Stimulated activated CD4-positive, alpha-beta T cell treated with anti-CD3 and anti-CD28 coated beads, Interleukin-1b, Interleukin-23, amount 100 ng/mL, for 24 hours (primary cell): ENCODE results near the gene PCDHA4.
"Not testable (repeated sequence)": the region's sequence is repeated elsewhere in the genome, so short reads cannot be mapped to it uniquely, and the experiment has no call there.

ENCODE experiments used
- DNase-seq, 4 experiments: peaks; one replicate each; pipeline ENCODE4 v3.0.0-alpha.2; 2020; ENCODE audit warnings: low read depth in 4 of 4, low spot score in 1 of 4

The PCDHA4 gene

DNA sequence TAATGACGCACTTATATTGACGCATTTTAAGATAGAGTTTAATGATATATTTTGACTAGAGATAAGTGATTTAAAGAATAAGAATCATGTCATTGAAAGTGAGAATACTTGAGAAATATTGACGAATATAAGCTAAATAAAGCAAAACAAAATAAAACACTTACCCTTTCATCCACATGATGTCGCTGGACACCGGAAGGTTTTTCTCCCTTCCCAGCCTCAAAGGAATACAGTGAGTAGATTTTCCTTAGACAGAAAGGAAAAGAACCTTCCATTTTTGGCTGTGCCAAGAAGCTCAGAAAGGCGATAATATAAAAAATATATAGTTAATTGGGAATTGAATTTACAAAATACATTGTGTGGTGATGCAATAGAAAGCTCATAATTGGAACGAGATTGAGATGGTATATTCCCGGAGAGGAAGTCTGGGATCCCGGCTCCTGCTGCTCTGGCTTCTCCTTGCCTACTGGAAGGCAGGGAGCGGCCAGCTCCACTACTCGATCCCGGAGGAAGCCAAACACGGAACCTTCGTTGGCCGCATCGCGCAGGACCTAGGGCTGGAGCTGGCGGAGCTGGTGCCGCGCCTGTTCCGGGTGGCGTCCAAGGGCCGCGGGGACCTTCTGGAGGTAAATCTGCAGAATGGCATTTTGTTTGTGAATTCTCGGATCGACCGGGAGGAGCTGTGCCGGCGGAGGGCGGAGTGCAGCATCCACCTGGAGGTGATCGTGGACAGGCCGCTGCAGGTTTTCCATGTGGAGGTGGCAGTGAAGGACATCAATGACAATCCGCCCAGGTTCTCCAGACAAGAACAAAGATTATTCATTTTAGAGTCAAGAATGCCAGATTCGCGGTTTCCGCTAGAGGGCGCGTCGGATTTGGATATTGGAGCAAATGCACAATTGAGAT, 14.8 kb downstream of the PCDHA4 start, which contains the start of gene PCDHA5:
Gene PCDHA5 (plus strand): TSS at position 239 of the 906 bp plus-strand sequence.
- DNase-seq: no peak

DNA sequence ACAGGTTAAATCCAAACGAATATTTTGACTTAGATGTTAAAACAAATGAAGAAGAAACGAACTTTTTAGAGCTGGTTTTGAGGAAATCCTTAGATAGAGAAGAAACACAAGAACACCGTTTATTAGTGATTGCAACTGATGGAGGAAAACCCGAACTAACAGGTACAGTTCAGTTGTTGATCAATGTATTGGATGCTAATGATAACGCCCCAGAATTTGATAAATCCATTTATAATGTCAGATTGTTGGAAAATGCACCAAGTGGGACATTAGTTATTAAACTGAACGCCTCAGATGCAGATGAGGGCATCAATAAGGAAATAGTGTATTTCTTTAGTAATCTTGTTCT, 15.4 kb downstream of the PCDHA4 start:
- no peak for DNase-seq

DNA sequence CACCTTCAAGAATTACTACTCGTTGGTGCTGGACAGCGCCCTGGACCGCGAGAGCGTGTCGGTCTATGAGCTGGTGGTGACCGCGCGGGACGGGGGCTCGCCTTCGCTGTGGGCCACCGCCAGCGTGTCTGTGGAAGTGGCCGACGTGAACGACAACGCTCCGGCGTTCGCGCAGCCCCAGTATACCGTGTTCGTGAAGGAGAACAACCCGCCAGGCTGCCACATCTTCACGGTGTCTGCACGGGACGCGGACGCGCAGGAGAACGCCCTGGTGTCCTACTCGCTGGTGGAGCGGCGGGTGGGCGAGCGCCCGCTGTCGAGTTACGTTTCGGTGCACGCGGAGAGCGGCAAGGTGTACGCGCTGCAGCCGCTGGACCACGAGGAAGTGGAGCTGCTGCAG, 16.1 kb downstream of the PCDHA4 start:
- not testable (repeated sequence) for DNase-seq

DNA sequence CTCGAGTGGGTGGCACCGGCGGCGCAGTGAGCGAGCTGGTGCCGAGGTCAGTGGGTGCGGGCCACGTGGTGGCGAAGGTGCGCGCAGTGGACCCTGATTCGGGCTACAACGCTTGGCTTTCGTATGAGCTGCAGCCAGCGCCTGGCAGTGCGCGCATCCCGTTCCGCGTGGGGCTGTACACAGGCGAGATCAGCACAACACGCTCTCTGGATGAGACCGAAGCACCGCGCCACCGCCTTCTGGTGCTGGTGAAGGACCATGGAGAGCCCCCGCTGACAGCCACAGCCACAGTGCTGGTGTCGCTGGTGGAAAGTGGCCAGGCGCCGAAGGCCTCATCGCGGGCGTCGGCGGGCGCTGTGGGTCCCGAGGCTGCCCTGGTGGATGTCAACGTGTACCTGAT, 16.6 kb downstream of the PCDHA4 start:
- DNase-seq: no peak

DNA sequence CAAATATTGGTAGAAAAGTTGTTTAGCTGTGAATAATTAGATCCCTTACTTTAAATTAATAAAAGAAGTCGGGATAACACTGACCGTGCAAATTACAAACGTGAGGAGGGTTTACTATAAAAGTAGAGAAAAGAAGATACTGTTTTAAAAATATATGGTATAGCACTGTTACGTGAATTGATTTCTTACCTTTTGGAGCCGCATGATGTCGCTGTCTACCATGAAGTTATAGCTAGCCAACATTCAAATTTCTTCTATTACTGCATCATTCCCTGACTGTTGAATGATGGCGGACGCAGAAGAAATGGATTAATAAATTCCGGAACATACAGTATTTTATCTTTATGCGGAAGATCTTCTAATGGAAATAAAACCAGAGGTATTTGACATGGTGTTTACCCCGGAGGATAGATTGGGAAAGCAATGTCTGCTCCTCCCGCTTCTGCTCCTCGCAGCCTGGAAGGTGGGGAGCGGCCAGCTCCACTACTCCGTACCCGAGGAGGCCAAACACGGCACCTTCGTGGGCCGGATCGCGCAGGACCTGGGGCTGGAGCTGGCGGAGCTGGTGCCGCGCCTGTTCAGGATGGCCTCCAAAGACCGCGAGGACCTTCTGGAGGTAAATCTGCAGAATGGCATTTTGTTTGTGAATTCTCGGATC, 21.0 kb downstream of the PCDHA4 start, which contains the start of gene PCDHA6:
Gene PCDHA6 (plus strand): TSS at position 257 of the 658 bp plus-strand sequence. CDS start 132 bp downstream, at position 389.
- DNase-seq: no peak

DNA sequence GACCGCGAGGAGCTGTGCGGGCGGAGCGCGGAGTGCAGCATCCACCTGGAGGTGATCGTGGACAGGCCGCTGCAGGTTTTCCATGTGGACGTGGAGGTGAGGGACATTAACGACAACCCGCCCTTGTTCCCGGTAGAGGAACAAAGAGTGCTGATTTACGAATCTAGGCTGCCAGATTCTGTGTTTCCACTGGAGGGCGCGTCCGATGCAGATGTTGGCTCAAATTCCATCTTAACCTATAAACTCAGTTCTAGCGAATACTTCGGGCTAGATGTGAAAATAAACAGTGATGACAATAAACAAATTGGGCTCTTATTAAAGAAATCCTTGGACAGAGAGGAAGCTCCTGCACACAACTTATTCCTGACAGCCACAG, 21.5 kb downstream of the PCDHA4 start:
- DNase-seq: no peak

DNA sequence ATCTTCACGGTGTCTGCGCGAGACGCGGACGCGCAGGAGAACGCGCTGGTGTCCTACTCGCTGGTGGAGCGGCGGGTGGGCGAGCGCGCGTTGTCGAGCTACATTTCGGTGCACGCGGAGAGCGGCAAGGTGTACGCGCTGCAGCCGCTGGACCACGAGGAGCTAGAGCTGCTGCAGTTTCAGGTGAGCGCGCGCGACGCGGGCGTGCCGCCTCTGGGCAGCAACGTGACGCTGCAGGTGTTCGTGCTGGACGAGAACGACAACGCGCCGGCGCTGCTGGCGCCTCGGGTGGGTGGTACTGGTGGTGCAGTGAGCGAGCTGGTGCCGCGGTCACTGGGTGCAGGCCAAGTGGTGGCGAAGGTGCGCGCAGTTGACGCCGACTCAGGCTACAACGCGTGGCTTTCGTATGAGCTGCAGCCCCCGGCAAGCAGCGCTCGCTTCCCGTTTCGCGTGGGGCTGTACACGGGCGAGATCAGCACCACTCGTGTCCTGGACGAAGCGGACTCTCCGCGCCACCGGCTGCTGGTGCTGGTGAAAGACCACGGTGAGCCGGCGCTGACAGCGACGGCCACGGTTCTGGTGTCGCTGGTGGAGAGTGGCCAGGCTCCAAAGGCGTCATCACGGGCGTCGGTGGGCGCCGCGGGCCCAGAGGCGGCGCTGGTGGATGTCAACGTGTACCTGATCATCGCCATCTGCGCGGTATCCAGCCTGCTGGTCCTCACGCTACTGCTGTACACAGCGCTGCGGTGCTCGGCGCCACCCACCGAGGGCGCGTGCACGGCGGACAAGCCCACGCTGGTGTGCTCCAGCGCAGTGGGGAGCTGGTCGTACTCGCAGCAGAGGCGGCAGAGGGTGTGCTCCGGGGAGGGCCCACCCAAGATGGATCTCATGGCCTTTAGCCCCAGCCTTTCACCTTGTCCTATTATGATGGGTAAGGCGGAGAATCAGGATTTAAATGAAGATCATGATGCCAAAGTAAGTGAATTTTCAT, 22.9 kb downstream of the PCDHA4 start:
- not testable (repeated sequence) for DNase-seq

DNA sequence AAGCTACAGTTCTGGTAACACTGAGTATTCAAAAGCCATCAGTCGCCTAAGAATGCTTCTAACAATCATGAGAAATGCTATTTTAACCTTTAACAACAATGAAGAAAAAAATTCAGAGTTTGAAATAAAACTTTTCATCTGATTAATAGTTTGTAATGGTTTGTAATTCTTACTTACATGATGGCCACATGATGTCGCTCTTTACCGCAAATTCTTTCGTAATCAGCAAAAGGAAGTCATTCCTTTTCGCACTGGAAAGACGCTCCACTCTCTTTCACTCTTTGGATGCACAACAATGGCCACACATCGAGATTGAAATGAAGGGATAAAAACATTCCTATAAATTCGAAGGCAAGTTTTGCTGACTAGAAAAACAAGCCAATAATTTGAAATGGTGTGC, 27.1 kb downstream of the PCDHA4 start, which contains the start of gene PCDHA7:
Gene PCDHA7 (plus strand): TSS at position 277 of the 400 bp plus-strand sequence. CDS start 115 bp downstream, at position 392.
- no peak for DNase-seq

DNA sequence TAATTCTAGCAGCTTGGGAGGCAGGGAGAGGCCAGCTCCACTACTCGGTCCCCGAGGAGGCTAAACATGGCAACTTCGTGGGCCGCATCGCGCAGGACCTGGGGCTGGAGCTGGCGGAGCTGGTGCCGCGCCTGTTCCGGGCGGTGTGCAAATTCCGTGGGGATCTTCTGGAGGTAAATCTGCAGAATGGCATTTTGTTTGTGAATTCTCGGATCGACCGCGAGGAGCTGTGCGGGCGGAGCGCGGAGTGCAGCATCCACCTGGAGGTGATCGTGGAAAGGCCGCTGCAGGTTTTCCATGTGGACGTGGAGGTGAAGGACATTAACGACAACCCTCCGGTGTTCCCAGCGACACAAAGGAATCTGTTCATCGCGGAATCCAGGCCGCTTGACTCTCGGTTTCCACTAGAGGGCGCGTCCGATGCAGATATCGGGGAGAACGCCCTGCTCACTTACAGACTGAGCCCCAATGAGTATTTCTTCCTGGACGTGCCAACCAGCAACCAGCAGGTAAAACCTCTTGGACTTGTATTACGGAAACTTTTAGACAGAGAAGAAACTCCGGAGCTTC, 27.7 kb downstream of the PCDHA4 start:
- DNase-seq: not testable (repeated sequence)

DNA sequence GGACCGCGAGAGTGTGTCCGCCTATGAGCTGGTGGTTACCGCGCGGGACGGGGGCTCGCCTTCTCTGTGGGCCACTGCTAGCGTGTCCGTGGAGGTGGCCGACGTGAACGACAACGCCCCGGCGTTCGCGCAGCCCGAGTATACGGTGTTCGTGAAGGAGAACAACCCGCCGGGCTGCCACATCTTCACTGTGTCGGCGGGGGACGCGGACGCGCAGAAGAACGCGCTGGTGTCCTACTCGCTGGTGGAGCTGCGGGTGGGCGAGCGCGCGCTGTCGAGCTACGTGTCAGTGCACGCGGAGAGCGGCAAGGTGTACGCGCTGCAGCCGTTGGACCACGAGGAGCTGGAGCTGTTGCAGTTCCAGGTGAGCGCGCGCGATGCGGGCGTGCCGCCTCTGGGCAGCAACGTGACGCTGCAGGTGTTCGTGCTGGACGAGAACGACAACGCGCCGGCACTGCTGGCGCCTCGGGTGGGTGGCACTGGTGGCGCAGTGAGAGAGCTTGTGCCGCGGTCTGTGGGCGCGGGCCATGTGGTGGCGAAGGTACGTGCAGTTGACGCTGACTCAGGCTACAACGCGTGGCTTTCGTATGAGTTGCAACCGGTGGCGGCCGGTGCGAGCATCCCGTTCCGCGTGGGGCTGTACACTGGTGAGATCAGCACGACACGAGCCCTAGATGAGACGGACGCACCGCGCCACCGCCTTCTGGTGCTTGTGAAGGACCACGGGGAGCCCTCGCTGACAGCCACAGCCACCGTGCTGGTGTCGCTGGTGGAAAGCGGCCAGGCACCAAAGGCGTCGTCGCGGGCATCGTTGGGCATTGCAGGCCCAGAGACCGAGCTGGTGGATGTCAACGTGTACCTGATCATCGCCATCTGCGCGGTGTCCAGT, 29.0 kb downstream of the PCDHA4 start:
- no peak for DNase-seq

DNA sequence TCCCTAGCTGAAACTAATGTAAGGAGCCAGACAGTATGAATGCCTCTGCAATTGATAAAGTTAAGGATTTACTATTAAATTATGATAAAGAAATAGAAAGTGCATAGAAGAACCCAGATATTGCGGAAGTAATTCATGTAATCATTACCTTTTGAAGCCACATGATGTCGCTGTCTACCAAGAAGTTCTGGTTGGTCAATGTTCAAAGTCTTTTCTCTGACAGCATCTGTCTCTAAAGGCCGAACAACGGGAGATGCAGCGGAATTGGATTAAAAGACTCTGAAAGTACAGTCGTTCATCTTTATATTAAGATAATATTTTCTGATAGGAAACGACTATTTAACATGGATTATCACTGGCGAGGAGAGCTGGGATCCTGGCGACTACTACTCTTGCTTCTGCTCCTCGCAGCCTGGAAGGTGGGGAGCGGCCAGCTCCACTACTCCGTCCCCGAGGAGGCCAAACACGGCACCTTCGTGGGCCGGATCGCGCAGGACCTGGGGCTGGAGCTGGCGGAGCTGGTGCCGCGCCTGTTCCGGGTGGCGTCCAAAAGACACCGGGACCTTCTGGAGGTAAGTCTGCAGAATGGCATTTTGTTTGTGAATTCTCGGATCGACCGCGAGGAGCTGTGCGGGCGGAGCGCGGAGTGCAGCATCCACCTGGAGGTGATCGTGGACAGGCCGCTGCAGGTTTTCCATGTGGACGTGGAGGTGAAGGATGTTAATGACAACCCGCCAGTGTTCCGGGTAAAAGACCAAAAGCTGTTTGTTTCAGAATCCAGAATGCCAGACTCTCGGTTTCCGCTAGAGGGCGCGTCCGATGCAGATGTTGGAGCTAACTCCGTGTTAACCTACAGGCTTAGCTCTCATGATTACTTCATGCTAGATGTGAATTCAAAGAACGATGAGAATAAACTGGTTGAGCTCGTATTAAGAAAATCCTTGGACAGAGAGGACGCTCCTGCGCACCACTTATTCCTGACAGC, 34.4 kb downstream of the PCDHA4 start, which contains the start of gene PCDHA8:
Gene PCDHA8 (plus strand): TSS at position 210 of the 985 bp plus-strand sequence. CDS start 135 bp downstream, at position 345.
- DNase-seq: no peak

DNA sequence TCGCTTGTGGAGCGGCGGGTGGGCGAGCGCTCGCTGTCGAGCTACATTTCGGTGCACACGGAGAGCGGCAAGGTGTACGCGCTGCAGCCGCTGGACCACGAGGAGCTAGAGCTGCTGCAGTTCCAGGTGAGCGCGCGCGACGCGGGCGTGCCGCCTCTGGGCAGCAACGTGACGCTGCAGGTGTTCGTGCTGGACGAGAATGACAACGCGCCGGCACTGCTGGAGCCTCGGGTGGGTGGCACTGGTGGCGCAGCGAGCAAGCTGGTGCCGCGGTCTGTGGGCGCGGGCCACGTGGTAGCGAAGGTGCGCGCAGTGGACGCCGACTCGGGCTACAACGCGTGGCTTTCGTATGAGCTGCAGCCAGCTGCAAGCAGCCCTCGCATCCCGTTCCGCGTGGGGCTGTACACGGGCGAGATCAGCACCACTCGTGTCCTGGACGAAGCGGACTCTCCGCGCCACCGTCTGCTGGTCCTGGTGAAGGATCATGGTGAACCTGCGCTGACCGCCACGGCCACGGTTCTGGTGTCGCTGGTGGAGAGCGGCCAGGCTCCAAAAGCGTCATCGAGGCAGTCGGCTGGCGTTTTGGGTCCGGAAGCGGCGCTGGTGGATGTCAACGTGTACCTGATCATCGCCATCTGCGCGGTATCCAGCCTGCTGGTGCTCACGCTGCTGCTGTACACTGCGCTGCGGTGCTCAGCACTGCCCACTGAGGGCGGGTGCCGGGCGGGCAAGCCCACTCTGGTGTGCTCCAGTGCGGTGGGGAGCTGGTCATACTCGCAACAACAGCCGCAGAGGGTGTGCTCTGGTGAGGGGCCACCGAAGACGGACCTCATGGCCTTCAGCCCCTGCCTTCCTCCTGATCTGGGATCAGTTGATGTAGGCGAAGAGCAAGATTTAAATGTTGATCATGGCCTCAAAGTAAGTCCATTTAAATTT, 36.2 kb downstream of the PCDHA4 start:
- no peak for DNase-seq

DNA sequence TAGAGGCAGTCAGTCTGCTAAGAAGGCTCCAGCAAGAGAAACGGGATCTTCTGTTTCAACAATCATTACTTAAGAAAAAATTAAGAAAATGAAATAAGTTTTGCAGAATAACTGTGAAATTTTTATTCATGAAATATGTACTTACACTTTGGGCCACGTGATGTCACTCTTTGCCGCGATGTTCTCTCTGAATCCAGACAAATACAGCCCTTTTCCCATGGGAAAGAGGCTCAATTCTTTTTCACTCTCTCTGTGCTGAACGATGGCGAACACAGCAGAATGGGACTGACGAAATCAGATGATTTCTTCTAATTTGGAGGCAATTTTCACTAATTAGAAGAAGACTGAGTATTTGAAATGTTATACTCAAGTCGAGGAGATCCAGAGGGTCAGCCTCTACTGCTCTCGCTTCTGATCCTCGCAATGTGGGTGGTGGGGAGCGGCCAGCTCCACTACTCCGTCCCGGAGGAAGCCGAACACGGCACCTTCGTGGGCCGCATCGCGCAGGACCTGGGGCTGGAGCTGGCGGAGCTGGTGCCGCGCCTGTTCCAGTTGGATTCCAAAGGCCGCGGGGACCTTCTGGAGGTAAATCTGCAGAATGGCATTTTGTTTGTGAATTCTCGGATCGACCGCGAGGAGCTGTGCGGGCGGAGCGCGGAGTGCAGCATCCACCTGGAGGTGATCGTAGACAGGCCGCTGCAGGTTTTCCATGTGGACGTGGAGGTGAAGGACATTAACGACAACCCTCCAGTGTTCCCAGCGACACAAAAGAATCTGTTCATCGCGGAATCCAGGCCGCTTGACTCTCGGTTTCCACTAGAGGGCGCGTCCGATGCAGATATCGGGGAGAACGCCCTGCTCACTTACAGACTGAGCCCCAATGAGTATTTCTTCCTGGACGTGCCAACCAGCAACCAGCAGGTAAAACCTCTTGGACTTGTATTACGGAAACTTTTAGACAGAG, 41.6 kb downstream of the PCDHA4 start, which contains the start of gene PCDHA9:
Gene PCDHA9 (plus strand): TSS at position 244 of the 964 bp plus-strand sequence. CDS start 114 bp downstream, at position 358.
- not testable (repeated sequence) for DNase-seq

DNA sequence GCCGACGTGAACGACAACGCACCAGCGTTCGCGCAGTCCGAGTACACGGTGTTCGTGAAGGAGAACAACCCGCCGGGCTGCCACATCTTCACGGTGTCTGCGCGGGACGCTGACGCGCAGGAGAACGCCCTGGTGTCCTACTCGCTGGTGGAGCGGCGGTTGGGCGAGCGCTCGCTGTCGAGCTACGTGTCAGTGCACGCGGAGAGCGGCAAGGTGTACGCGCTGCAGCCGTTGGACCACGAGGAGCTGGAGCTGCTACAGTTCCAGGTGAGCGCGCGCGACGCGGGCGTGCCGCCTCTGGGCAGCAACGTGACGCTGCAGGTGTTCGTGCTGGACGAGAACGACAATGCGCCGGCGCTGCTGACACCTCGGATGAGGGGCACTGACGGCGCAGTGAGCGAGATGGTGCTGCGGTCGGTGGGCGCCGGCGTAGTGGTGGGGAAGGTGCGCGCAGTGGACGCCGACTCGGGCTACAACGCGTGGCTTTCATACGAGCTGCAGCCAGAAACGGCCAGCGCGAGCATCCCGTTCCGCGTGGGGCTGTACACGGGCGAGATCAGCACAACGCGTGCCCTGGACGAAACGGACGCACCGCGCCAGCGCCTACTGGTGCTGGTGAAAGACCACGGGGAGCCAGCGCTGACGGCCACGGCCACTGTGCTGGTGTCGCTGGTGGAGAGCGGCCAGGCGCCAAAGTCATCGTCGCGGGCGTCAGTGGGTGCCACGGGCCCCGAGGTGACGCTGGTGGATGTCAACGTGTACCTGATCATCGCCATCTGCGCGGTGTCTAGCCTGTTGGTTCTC, 43.2 kb downstream of the PCDHA4 start:
- DNase-seq: not testable (repeated sequence)
